Neural progenitor cell (in vitro differentiated cells): ENCODE measurements around the gene PIP4K2C. TPM values are rescaled to one million over a fixed set of nuclear protein-coding genes. Genes with fewer than 3 reads are reported as not detected.

Source experiments
- DNase-seq: peaks from one replicate; pipeline ENCODE4 v3.0.0-alpha.2; 2016; ENCODE audit warnings: low spot score
- H2AFZ ChIP-seq: fragments of 200-600 bp; sonication (generic); replicated peaks from 2 replicates; pipeline ENCODE4 v1.6.1; 2016; ENCODE audit warnings: antibody characterized with exemption
- H3F3A ChIP-seq: fragments of 200-600 bp; sonication (generic); 2 replicates; pipeline ENCODE4 v1.6.1; 2016; ENCODE audit warnings: antibody characterized with exemption, low read depth
- H3K27ac ChIP-seq: fragments of 200-600 bp; sonication (generic); 2 replicates; pipeline ENCODE4 v1.5.1; 2016; ENCODE audit warnings: mild to moderate bottlenecking
- H3K27me3 ChIP-seq: fragments of 200-600 bp; sonication (generic); 2 replicates; pipeline ENCODE4 v1.6.1; 2016; ENCODE audit warnings: mild to moderate bottlenecking, moderate library complexity
- H3K36me3 ChIP-seq: fragments of 200-600 bp; sonication (generic); 2 replicates; pipeline ENCODE4 v1.5.1; 2016
- H3K4me1 ChIP-seq: fragments of 200-600 bp; sonication (generic); 2 replicates; pipeline ENCODE4 v1.6.1; 2016; ENCODE audit warnings: mixed run types
- H3K4me2 ChIP-seq: fragments of 200-600 bp; sonication (generic); 2 replicates; pipeline ENCODE4 v1.6.1; 2016
- H3K4me3 ChIP-seq: fragments of 200-600 bp; sonication (generic); 2 replicates; pipeline ENCODE4 v1.5.1; 2016
- H3K79me2 ChIP-seq: fragments of 200-600 bp; sonication (generic); 2 replicates; pipeline ENCODE4 v1.6.1; 2016; ENCODE audit warnings: low read depth
- H3K9ac ChIP-seq: fragments of 200-600 bp; sonication (generic); 2 replicates; pipeline ENCODE4 v1.6.1; 2016
- H3K9me3 ChIP-seq: fragments of 200-600 bp; sonication (generic); 2 replicates; pipeline ENCODE4 v1.5.1; 2016; ENCODE audit warnings: low read depth
- H4K20me1 ChIP-seq: fragments of 200-600 bp; sonication (generic); 2 replicates; pipeline ENCODE4 v1.6.1; 2016; ENCODE audit warnings: low read depth
- H3K27ac Mint-ChIP-seq: 3 replicates; pipeline ENCODE4 v1.8.0; 2021; ENCODE audit warnings: mixed read lengths
- H3K27me3 Mint-ChIP-seq: 2 replicates; pipeline ENCODE4 v1.8.0; 2022; ENCODE audit warnings: low read depth, mild to moderate bottlenecking, inconsistent platforms, moderate library complexity, mixed read lengths; ENCODE audit not compliant: insufficient read depth
- H3K36me3 Mint-ChIP-seq: 3 replicates; pipeline ENCODE4 v1.8.0; 2021; ENCODE audit warnings: mixed read lengths
- H3K4me1 Mint-ChIP-seq: 3 replicates; pipeline ENCODE4 v1.8.0; 2021; ENCODE audit warnings: mixed read lengths
- H3K4me3 Mint-ChIP-seq: 3 replicates; pipeline ENCODE4 v1.8.0; 2021; ENCODE audit warnings: mild to moderate bottlenecking, moderate library complexity, mixed read lengths
- H3K9me3 Mint-ChIP-seq: 3 replicates; pipeline ENCODE4 v1.8.0; 2020; ENCODE audit warnings: mixed read lengths
- EZH2 ChIP-seq: fragments of 200-600 bp; sonication (generic); IDR thresholded peaks from 2 replicates; pipeline ENCODE4 v1.6.1; 2017; ENCODE audit warnings: antibody characterized with exemption, mild to moderate bottlenecking, moderate library complexity
- EZH2phosphoT487 ChIP-seq: fragments of 200-600 bp; sonication (generic); IDR thresholded peaks from 2 replicates; pipeline ENCODE4 v1.6.1; 2017; ENCODE audit warnings: antibody characterized with exemption
- total RNA-seq: library from RNA; depleted of rRNA; stranded (reverse); fragments of >200 nt; gene quantifications from 2 replicates; pipeline ENCODE4 v1.2.3, GENCODE V29; 2015; ENCODE audit warnings: low replicate concordance
- TF ChIP-seq, protein P1 (sequence below): fragments of 200-600 bp; sonication (generic); IDR thresholded peaks from 2 replicates; pipeline ENCODE4 v1.5.1; 2017; ENCODE audit warnings: antibody characterized with exemption, mild to moderate bottlenecking

The PIP4K2C gene
- total RNA-seq, 1 donor from 2014 or later, result 15.5 TPM

DNA sequence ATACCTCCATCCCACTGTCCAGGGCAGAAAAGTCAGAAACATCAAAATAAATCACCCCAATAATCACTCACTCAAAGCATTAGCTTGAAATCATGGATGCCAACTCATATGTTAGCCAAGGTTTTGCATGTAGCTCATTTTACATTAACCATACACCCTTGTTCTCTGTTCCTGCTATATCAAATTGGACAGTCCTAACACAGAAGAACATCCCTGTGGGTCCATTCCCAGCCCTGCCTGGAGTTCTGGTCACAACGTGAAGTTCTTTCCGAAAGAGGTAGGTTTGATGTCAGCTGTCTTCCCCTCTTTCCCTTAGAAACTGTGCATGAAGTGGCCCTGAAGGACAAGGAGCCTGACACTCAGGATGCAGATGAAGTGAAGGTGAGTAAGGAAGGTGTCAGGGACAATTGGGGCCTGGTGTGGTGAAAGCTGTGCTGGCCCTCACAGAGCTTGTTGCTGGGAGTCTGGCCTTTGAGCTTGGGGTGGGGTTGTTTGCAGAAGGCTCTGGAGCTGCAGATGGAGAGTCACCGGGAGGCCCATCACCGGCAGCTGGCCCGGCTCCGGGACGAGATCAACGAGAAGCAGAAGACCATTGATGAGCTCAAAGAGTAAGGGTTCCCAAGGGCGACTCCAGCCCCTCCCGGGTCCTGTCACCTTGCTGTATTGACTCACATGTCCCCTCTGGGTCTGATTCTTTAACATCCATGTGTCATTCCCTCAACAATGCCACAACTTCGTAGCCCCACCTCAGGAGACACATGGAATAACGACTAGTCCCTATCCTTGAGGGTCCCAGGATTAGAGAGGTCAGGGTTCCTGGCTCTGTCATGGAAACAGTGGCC, 15.0 kb upstream of the PIP4K2C start:
- no peaks in the 10 kb centered on the region for H3K27me3 ChIP-seq
- no peaks in the 10 kb centered on the region for H3K36me3 ChIP-seq
- no peaks in the 10 kb centered on the region for H3F3A ChIP-seq
- H3K4me3 Mint-ChIP-seq, result no peak overlapping the region
- DNase-seq, result no peak
- no peaks in the 10 kb centered on the region for H3K79me2 ChIP-seq
- no peak overlapping the region for H3K4me2 ChIP-seq
- no peaks in the 10 kb centered on the region for H3K9me3 Mint-ChIP-seq
- H4K20me1 ChIP-seq, result no peaks in the 10 kb centered on the region
- peaks cover 11% of the 10 kb centered on the region for H3K36me3 Mint-ChIP-seq
- TF ChIP-seq, protein P1, sequence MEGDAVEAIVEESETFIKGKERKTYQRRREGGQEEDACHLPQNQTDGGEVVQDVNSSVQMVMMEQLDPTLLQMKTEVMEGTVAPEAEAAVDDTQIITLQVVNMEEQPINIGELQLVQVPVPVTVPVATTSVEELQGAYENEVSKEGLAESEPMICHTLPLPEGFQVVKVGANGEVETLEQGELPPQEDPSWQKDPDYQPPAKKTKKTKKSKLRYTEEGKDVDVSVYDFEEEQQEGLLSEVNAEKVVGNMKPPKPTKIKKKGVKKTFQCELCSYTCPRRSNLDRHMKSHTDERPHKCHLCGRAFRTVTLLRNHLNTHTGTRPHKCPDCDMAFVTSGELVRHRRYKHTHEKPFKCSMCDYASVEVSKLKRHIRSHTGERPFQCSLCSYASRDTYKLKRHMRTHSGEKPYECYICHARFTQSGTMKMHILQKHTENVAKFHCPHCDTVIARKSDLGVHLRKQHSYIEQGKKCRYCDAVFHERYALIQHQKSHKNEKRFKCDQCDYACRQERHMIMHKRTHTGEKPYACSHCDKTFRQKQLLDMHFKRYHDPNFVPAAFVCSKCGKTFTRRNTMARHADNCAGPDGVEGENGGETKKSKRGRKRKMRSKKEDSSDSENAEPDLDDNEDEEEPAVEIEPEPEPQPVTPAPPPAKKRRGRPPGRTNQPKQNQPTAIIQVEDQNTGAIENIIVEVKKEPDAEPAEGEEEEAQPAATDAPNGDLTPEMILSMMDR, result no peak
- TF ChIP-seq EZH2 (no peak), EZH2phosphoT487 (no peak)
- H3K4me1 Mint-ChIP-seq, result no peaks in the 10 kb centered on the region
- no peak overlapping the region for H3K9ac ChIP-seq
- no peak overlapping the region for H3K27ac Mint-ChIP-seq
- H3K9me3 ChIP-seq, result no peaks in the 10 kb centered on the region
- peaks cover 6% of the 10 kb centered on the region for H3K27me3 Mint-ChIP-seq
- no peak overlapping the region for H3K4me3 ChIP-seq
- no peaks in the 10 kb centered on the region for H3K4me1 ChIP-seq
- H2AFZ ChIP-seq, result no peak overlapping the region
- no peak overlapping the region for H3K27ac ChIP-seq

DNA sequence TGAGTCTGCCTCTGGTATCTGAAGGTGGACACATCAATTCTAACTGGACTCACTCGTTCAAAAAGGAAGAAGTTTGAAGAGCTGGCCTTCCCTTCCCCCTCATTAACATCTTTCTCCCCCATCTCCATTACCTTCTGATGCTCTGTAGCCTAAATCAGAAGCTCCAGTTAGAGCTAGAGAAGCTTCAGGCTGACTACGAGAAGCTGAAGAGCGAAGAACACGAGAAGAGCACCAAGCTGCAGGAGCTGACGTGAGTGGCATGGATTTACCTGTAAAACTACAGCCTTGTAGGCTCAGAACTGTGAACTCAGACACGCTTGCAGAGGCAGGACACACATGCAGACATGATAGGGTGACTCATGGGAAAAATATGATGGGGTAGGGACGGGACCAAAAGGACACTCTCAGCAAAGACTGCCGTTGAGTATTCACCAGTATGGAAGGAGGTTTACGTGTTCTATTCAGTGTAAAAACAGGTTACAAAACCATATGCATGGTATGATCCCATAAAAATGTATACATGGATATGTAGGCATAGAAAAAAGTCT, 14.3 kb upstream of the PIP4K2C start:
- no peak overlapping the region for H2AFZ ChIP-seq
- no peaks in the 10 kb centered on the region for H3F3A ChIP-seq
- H3K4me3 Mint-ChIP-seq, result no peak overlapping the region
- no peaks in the 10 kb centered on the region for H3K27me3 ChIP-seq
- H3K27ac Mint-ChIP-seq, result no peak overlapping the region
- no peaks in the 10 kb centered on the region for H4K20me1 ChIP-seq
- DNase-seq, result no peak
- H3K4me1 ChIP-seq, result no peaks in the 10 kb centered on the region
- no peaks in the 10 kb centered on the region for H3K79me2 ChIP-seq
- no peak overlapping the region for H3K4me3 ChIP-seq
- no peaks in the 10 kb centered on the region for H3K36me3 ChIP-seq
- H3K9me3 Mint-ChIP-seq, result no peaks in the 10 kb centered on the region
- no peak overlapping the region for H3K4me2 ChIP-seq
- H3K27me3 Mint-ChIP-seq, result peaks cover 6% of the 10 kb centered on the region
- no peak for TF ChIP-seq EZH2
- TF ChIP-seq, protein P1, result no peak
- no peak for TF ChIP-seq EZH2phosphoT487
- H3K4me1 Mint-ChIP-seq, result no peaks in the 10 kb centered on the region
- H3K9me3 ChIP-seq, result no peaks in the 10 kb centered on the region
- no peak overlapping the region for H3K27ac ChIP-seq
- no peak overlapping the region for H3K9ac ChIP-seq
- H3K36me3 Mint-ChIP-seq, result peaks cover 11% of the 10 kb centered on the region

DNA sequence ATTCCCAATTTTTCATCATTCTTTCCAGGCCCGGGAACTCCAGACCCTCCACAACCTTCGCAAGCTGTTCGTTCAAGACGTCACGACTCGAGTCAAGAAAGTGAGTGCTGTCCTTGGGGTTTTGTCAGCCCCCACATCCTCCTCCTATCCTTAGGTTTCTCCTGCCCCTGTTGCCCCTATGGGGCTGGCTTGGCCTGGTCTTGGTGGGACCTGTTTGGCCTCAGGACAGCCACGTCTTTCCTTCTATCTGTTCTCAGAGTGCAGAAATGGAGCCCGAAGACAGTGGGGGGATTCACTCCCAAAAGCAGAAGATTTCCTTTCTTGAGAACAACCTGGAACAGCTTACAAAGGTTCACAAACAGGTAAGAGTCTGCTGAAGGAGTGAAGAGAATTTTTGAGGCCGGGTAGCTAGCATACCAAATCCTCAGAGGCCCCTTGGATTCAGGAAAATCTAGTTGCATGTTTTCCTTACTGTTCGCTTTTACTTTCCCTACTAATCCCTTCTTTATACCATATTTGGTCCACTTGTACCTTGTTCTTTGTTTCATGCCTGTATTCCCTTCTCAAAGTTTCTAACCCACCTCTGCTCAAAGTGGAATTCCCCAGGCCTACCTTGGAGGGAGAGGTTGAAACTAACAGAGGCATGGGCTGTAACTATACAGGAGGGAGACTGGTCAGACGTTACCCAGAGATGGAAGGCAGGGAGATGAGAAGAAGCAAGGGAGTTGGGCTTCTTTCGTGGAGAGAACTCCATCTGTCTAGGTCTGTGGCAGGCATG, 12.8 kb upstream of the PIP4K2C start:
- Histone ChIP-seq H3K27ac (no peak overlapping the region), H3K4me3 (no peak overlapping the region), H3K9me3 (no peaks in the 10 kb centered on the region), H4K20me1 (no peaks in the 10 kb centered on the region), H3K27me3 (no peaks in the 10 kb centered on the region), H3K4me1 (no peaks in the 10 kb centered on the region), H3F3A (peaks cover 9% of the 10 kb centered on the region), H3K79me2 (no peaks in the 10 kb centered on the region), H3K4me2 (no peak overlapping the region), H2AFZ (no peak overlapping the region), H3K9ac (no peak overlapping the region), H3K36me3 (no peaks in the 10 kb centered on the region)
- Mint-ChIP-seq H3K4me1 (no peaks in the 10 kb centered on the region), H3K36me3 (peaks cover 11% of the 10 kb centered on the region), H3K9me3 (no peaks in the 10 kb centered on the region), H3K27me3 (peaks cover 5% of the 10 kb centered on the region), H3K27ac (no peak overlapping the region), H3K4me3 (no peak overlapping the region)
- TF ChIP-seq EZH2phosphoT487, result no peak
- no peak for TF ChIP-seq EZH2
- TF ChIP-seq, protein P1, result no peak
- DNase-seq, result no peak
